Fibroblast of gingiva (primary cell): ENCODE results near the gene TAF6.

Experiments used
- DNase-seq: peaks from one replicate; pipeline ENCODE4 v3.0.0-alpha.2; 2011; ENCODE audit warnings: low read depth

Gene TAF6

DNA sequence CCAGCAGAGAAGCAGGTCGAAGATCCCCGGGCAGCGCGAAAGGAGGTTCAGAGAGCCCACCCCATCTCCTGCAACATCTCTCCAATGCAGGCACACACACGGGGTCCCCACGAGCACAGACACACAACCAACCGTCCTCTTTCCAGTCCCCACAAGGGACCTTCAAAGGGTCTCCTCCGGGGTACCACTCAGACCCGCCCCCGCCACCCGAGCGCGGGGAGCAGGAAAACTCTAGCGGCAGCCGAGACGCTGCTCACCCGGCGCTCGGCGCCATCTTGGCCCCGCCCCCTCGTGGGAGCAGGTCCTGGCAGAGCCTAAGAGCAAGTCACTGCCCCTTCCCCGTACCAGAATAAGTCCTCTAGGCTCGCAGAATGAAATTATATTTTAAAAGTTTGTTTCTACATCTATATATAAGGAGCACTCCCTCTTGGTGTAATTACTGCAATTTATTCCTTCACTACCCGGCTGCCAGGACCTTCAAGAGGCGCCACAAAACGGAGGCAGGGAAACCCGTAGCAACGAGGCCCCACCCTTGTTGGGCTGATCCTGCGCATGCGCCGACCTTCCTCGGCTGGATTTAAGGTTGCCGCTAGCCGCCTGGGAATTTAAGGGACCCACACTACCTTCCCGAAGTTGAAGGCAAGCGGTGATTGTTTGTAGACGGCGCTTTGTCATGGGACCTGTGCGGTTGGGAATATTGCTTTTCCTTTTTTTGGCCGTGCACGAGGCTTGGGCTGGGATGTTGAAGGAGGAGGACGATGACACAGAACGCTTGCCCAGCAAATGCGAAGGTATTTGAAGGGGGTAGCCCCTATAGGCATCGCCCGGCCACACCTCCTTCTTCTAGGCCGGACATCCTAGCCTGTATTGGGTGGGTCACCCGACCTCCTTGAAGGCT is at the start of gene TAF6, which contains the start of gene CNPY4:
Gene TAF6, minus strand, starts transcription at position 287 of the 898 bp plus-strand sequence. CDS start 5,149 bp downstream, outside the sequence.
Gene CNPY4, plus strand, starts transcription at position 563 of the 898 bp plus-strand sequence. Its CDS starts 111 bp downstream, at position 674.
- DNase-seq = peak; percentile 93

- DNase-seq = peak; percentile 19
These were observed 48.8 kb upstream of the TAF6 start for GRCh38 chr7:100167912-100168323.

GRCh38 chr7:100166970-100167911 is 48.1 kb upstream of the TAF6 start:
- DNase-seq = no peak

- no peak for DNase-seq
These were observed 47.3 kb upstream of the TAF6 start for GRCh38 chr7:100166317-100166940.

DNA sequence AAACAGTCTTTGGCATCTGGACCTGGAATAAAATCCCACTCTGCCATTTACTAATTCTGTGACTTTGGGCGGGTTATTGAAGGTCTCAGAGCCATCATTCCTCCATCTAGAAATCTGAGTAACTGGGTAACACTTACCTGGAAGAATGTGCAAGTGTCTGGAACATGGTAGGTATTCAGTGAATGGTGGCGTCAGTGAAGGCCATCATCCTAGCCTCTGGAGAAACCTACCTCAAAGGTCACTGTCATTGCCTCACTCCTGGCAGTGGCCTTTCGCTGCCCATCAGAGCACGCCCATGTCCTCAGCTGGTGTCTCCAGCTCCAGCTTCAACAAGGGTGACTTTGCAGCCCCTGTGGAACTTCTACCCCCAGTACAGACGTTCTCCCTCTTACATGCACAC is 44.7 kb upstream of the TAF6 start:
- DNase-seq = no peak

GRCh38 chr7:100163006-100163531 is 43.9 kb upstream of the TAF6 start:
- no peak for DNase-seq

- no peak for DNase-seq
These were observed 40.9 kb upstream of the TAF6 start for GRCh38 chr7:100160067-100160466.

DNA sequence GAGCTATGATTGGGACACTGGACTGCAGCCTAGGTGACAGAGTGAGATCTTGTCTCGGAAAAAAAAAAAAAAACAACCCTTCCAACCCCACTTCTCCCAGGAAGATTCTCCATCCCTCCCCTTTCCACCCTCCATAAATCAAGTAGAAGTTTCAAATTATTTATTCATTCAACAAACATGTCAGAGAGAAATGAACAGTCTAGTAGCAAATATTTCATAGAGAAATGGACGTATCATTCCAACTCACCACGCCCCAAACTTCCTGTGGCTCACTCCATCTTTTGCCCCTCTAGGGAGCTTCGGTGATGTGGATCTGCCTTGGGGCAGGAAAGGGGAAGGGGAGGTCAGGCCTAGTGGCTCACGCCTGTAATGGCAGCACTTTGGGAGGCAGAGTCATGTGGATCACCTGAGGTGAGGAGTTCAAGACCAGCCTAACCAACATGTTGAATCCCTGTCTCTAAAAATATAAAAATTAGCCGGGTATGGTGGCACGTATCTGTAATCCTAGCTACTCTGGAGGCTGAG is 40.0 kb upstream of the TAF6 start:
- no peak for DNase-seq

GRCh38 chr7:100158229-100159098 is 39.3 kb upstream of the TAF6 start, which contains the start of gene TRAPPC14:
TSS of gene TRAPPC14 (minus strand) at chr7:100158723. CDS start at chr7:100158499, 224 bp downstream.
- peak; percentile 72 for DNase-seq

GRCh38 chr7:100157334-100158228 is 38.4 kb upstream of the TAF6 start:
- peak; percentile 63 for DNase-seq

GRCh38 chr7:100157069-100157333 is 37.8 kb upstream of the TAF6 start:
- no peak for DNase-seq

- DNase-seq = no peak
These were observed 37.3 kb upstream of the TAF6 start for GRCh38 chr7:100156331-100157068.

DNA sequence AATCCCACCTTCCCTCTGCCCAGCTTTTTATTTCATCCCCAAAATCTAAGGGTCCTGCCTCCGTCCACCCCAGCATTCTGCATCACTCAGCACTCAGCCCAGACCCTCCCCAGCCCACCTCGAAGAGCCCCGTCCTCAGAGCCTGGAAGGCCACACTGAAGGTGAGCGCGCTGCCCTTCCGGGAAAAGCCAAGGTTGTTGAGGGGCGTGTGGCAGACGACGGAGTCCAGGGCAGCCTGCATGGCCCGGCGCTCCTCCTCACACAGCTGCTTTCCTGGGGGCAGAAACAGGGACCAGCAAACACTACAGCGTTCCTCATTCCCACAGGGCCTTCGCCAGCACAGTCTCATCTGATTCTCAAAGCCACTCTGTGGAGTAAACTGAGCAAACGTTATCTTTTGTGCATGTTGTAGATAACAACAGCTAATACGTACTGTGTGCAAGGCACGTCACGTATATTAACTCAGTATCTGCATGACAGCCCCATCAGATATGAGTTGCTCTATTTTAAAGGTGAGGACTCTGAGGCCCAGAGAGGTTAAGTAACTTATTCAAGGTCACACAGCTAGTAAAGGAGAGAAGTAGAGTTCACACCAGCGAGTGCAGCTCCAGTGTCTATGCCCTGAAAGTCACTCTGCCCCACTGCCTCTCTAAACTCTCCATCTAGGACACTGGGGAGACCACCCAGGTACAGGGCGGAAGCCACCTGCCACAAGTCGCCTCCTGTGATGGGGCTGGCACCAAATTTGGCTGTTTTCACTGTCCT is 36.6 kb upstream of the TAF6 start:
- DNase-seq = no peak

GRCh38 chr7:100154651-100155491 is 35.7 kb upstream of the TAF6 start:
- DNase-seq = no peak

DNA sequence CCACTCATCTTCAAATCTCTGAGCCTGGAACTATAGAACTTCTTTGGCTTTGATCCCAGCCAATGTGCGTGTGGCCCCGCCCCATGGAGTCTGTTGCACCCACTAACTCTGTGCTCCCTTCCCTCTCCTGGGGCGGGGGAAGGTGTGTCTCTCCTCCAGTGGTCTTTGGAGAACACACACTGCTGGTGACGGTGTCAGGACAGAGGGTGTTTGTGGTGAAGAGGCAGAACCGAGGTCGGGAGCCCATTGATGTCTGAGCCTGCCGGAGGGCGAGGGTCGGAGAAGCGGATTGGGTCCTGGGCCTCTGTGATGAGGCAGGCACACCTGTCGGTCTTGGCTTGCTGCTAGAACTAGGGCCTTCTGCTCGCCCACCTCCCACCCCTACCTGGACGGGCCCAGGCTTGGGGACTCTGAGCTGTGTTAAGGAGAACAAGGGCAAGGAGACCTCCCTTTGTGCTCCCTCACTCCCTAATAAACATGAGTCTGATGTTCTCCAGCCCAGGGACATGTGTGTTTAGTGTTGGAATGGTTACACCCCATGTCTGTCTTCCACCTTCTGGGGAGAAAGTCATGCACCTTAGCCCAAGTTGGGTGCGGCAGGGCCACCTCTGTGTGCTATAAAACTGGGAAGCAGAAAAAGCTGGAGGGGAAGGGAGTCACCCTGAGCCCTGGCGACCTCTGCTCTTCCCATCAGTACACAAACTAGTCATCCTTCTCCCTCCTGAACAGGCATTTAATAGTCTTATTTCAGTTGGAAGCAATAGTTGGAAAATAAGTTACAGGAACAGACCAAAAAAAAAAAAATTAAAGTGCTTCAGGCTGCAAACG is 34.8 kb upstream of the TAF6 start:
- no peak for DNase-seq

- DNase-seq = no peak
These were observed 33.9 kb upstream of the TAF6 start for GRCh38 chr7:100152937-100153666.
